Endothelial cell of coronary artery (primary cell): Measurements from ENCODE around the gene RGS9. TPM values are rescaled to one million over a fixed set of nuclear protein-coding genes. Genes with fewer than 3 reads are reported as not detected.

Experiments used
- total RNA-seq: library from RNA; depleted of rRNA; stranded (reverse); fragments of >200 nt; gene quantifications from 2 replicates; pipeline ENCODE4 v1.2.3, GENCODE V29; 2014

RGS9 gene
- 0.81 and 1.2 TPM in 2 replicates for total RNA-seq

DNA sequence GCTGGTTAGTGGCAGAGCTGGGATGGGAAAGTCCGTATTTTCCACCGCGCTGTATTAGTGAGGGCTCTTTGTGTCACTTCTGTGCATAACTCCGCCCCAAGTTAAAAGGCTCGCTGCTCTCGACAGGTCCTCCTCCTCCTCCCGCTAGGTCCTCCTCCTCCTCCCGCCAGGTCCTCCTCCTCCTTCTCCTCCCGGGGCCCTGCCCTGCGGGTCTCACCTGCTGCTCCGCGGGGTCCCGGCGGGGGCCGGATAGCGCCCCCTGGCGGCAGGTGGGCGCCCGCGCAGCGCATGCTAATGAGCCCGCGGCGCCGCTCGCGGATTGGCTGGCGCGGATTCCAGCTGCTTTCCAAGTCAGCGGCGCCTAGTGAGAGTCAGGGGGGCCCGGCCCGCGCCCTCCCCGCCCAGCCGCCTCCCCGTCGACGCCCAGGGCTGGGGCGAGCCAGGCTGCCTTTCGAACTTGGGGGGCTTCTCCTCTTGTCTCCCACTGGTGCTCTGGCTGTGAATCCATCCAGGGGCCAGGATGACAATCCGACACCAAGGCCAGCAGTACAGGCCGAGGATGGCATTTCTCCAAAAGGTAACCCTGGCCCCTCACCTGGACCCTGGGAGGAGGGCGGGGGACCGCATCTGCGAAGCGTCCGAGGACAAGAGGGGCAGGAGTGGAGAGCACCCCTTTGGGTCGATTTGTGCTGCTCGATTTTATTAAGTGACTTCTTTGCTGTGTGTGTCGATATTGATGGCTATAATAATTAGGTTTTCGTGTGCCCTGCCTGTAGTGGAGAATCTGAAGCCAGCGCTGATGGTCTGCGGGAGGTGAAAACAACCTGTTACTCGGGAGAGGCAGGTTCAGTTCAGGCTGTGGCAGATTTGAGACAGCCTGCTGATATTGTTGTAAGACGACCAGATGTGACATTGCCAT, at the start of gene RGS9:
Gene RGS9, plus strand, starts transcription at position 350 of the 919 bp plus-strand sequence. Its CDS starts 171 bp downstream, at position 521.

Other genes with a start within 250 kb of the RGS9 start
- gene LRRC37A3, start 217.9 kb upstream of the RGS9 start, total RNA-seq: 2.7 and 3.2 TPM in 2 replicates
- 36.1 and 44.8 TPM in 2 replicates for gene GNA13, start 80.6 kb upstream of the RGS9 start, total RNA-seq